IPS-NIHi7 (cell line): ENCODE data around the gene KRT1.
"Not testable (repeated sequence)": the region's sequence is repeated elsewhere in the genome, so short reads cannot be mapped to it uniquely, and the experiment has no call there.

Experiments used
- DNase-seq: peaks from one replicate; pipeline ENCODE4 v3.0.0; 2012; ENCODE audit warnings: mixed read lengths; ENCODE audit errors: extremely low spot score

The KRT1 gene

GRCh38 chr12:52682381-52682660 lies 2.1 kb upstream of the KRT1 start:
- no peak for DNase-seq

GRCh38 chr12:52681526-52682380 lies 1.5 kb upstream of the KRT1 start:
- no peak for DNase-seq

GRCh38 chr12:52679875-52680274 lies 332 bp downstream of the KRT1 start:
- DNase-seq: no peak

GRCh38 chr12:52677671-52678070 lies 2.5 kb downstream of the KRT1 start:
- no peak for DNase-seq

GRCh38 chr12:52677126-52677525 lies 3.1 kb downstream of the KRT1 start:
- DNase-seq: no peak

GRCh38 chr12:52676163-52676562 lies 4.0 kb downstream of the KRT1 start:
- DNase-seq: no peak

GRCh38 chr12:52675301-52675701 lies 4.9 kb downstream of the KRT1 start:
- DNase-seq: no peak

GRCh38 chr12:52674433-52674775 lies 5.8 kb downstream of the KRT1 start:
- no peak for DNase-seq

GRCh38 chr12:52673713-52674432 lies 6.3 kb downstream of the KRT1 start:
- no peak for DNase-seq

GRCh38 chr12:52673217-52673616 lies 7.0 kb downstream of the KRT1 start:
- DNase-seq: no peak

GRCh38 chr12:52672321-52672933 lies 7.8 kb downstream of the KRT1 start:
- DNase-seq: no peak

GRCh38 chr12:52670961-52671360 lies 9.2 kb downstream of the KRT1 start:
- DNase-seq: no peak

- no peak for DNase-seq
Measured at GRCh38 chr12:52670506-52670905, 9.7 kb downstream of the KRT1 start.

GRCh38 chr12:52669941-52670340 lies 10.3 kb downstream of the KRT1 start:
- DNase-seq: not testable (repeated sequence)

GRCh38 chr12:52669426-52669825 lies 10.8 kb downstream of the KRT1 start:
- no peak for DNase-seq

- DNase-seq: no peak
Measured at GRCh38 chr12:52667931-52668330, 12.3 kb downstream of the KRT1 start.

- peak; percentile 53 for DNase-seq
Measured at GRCh38 chr12:52667509-52667908, 12.7 kb downstream of the KRT1 start.

- DNase-seq: no peak
Measured at GRCh38 chr12:52666471-52666870, 13.7 kb downstream of the KRT1 start.

- DNase-seq: no peak
Measured at GRCh38 chr12:52663420-52663819, 16.8 kb downstream of the KRT1 start.

- no peak for DNase-seq
Measured at GRCh38 chr12:52662918-52663229, 17.3 kb downstream of the KRT1 start.

- no peak for DNase-seq
Measured at GRCh38 chr12:52662093-52662917, 17.9 kb downstream of the KRT1 start.

GRCh38 chr12:52661668-52662067 lies 18.5 kb downstream of the KRT1 start:
- no peak for DNase-seq
